ENCODE results near the gene CNOT4. TPM values are rescaled to one million over a fixed set of nuclear protein-coding genes. Genes with fewer than 3 reads are reported as not detected.
A peak's percentile ranks its signal among the peaks of the same experiment; 100 is the strongest.

Gene CNOT4
- 8.5 and 11.3 TPM in 2 replicates for total RNA-seq (2014; rRNA removed; shearing (Covaris generic))

- DNase-seq (ENCODE audit: low spot score): peak; percentile 96
Observed at GRCh38 chr7:135509839-135510591, at the start of gene CNOT4. CNOT4 (minus strand) TSS chr7:135510102; CDS start chr7:135438331, 71,771 bp downstream.

- no peak for DNase-seq (ENCODE audit: low spot score)
Observed at GRCh38 chr7:135558881-135559280, 49.0 kb upstream of the CNOT4 start.

- DNase-seq (ENCODE audit: low spot score): peak; percentile 95
Observed at GRCh38 chr7:135558337-135558767, 48.5 kb upstream of the CNOT4 start.

- DNase-seq (ENCODE audit: low spot score): peak; percentile 92
Observed at GRCh38 chr7:135557455-135558336, 47.8 kb upstream of the CNOT4 start, which contains the start of gene NUP205. NUP205 (plus strand) TSS chr7:135557917; CDS start chr7:135557945, 28 bp downstream.

GRCh38 chr7:135553346-135553745 lies 43.4 kb upstream of the CNOT4 start:
- DNase-seq (ENCODE audit: low spot score): no peak

GRCh38 chr7:135552148-135552547 lies 42.2 kb upstream of the CNOT4 start:
- DNase-seq (ENCODE audit: low spot score): no peak

- DNase-seq (ENCODE audit: low spot score): no peak
Observed at GRCh38 chr7:135550196-135550595, 40.3 kb upstream of the CNOT4 start.

- no peak for DNase-seq (ENCODE audit: low spot score)
Observed at GRCh38 chr7:135541029-135541428, 31.1 kb upstream of the CNOT4 start.

- DNase-seq (ENCODE audit: low spot score): no peak
Observed at GRCh38 chr7:135539629-135540028, 29.7 kb upstream of the CNOT4 start.

- no peak for DNase-seq (ENCODE audit: low spot score)
Observed at GRCh38 chr7:135538376-135538775, 28.5 kb upstream of the CNOT4 start.

- no peak for DNase-seq (ENCODE audit: low spot score)
Observed at GRCh38 chr7:135537905-135538304, 28.0 kb upstream of the CNOT4 start.

- no peak for DNase-seq (ENCODE audit: low spot score)
Observed at GRCh38 chr7:135537453-135537852, 27.6 kb upstream of the CNOT4 start.

GRCh38 chr7:135536150-135536549 lies 26.2 kb upstream of the CNOT4 start:
- DNase-seq (ENCODE audit: low spot score): no peak

- no peak for DNase-seq (ENCODE audit: low spot score)
Observed at GRCh38 chr7:135527025-135527424, 17.1 kb upstream of the CNOT4 start.

- no peak for DNase-seq (ENCODE audit: low spot score)
Observed at GRCh38 chr7:135525426-135525825, 15.5 kb upstream of the CNOT4 start.

GRCh38 chr7:135523146-135523545 lies 13.2 kb upstream of the CNOT4 start:
- no peak for DNase-seq (ENCODE audit: low spot score)

- DNase-seq (ENCODE audit: low spot score): no peak
Observed at GRCh38 chr7:135522509-135522908, 12.6 kb upstream of the CNOT4 start.

GRCh38 chr7:135519871-135520270 lies 10.0 kb upstream of the CNOT4 start:
- DNase-seq (ENCODE audit: low spot score): no peak

GRCh38 chr7:135519233-135519688 lies 9.4 kb upstream of the CNOT4 start:
- no peak for DNase-seq (ENCODE audit: low spot score)

GRCh38 chr7:135518748-135519147 lies 8.8 kb upstream of the CNOT4 start:
- no peak for DNase-seq (ENCODE audit: low spot score)

- no peak for DNase-seq (ENCODE audit: low spot score)
Observed at GRCh38 chr7:135517060-135517459, 7.2 kb upstream of the CNOT4 start.

- no peak for DNase-seq (ENCODE audit: low spot score)
Observed at GRCh38 chr7:135514856-135515255, 5.0 kb upstream of the CNOT4 start.

Data from HT-29 (cell line).